CD4-positive, alpha-beta memory T cell (primary cell): ENCODE data around the gene VCP. TPM values are rescaled to one million over a fixed set of nuclear protein-coding genes. Genes with fewer than 3 reads are reported as not detected.

ENCODE experiments used
- CTCF ChIA-PET: fragments of 350-600 bp; sonication (Branson Sonifier 250); formaldehyde crosslinking; loops from one replicate; lab custom pipeline; 2021; ENCODE audit warnings: inconsistent platforms; ENCODE audit not compliant: partially characterized antibody; lab: Charles Lee
- POLR2A ChIA-PET: fragments of 350-600 bp; sonication (Branson Sonifier 250); formaldehyde crosslinking; loops from one replicate; lab custom pipeline; 2021; ENCODE audit not compliant: partially characterized antibody; lab: Charles Lee
- DNase-seq, 5 donors: peaks; one replicate each; pipeline versions ENCODE4 v3.0.0 to v3.0.0-alpha.2; 2020 to 2022; ENCODE audit warnings: mixed read lengths in 1 of 5
- H3K27ac ChIP-seq: one replicate; pipeline ENCODE4 v1.7.0; 2013; ENCODE audit warnings: low read depth, low read length
- H3K27me3 ChIP-seq: 2 replicates; pipeline ENCODE4 v1.7.0; 2013; ENCODE audit warnings: mild to moderate bottlenecking, low read length, moderate library complexity; ENCODE audit not compliant: insufficient read depth
- H3K36me3 ChIP-seq: 2 replicates; pipeline ENCODE4 v1.7.0; 2013; ENCODE audit warnings: mild to moderate bottlenecking, low read length, moderate library complexity; ENCODE audit not compliant: insufficient read depth
- H3K4me1 ChIP-seq: 2 replicates; pipeline ENCODE4 v1.7.0; 2013; ENCODE audit warnings: mild to moderate bottlenecking, low read length, moderate library complexity; ENCODE audit not compliant: insufficient read depth
- H3K4me3 ChIP-seq, 2 donors: one replicate each; pipeline ENCODE4 v1.7.0; 2013; ENCODE audit warnings: low read length in 2 of 2, mild to moderate bottlenecking in 1 of 2
- H3K9me3 ChIP-seq, 2 donors: one replicate each; pipeline ENCODE4 v1.7.0; 2013; ENCODE audit warnings: low read length in 2 of 2, control low read depth in 1 of 2; ENCODE audit not compliant: control insufficient read depth in 1 of 2
- H3K27ac Mint-ChIP-seq, 7 donors: one replicate each; pipeline ENCODE4 v1.8.0; 2020 to 2021; ENCODE audit warnings: mixed read lengths in 7 of 7, mild to moderate bottlenecking in 6 of 7, inconsistent platforms in 3 of 7, moderate library complexity in 3 of 7
- H3K27me3 Mint-ChIP-seq, 2 donors: one replicate each; pipeline ENCODE4 v1.8.0; 2020 to 2021; ENCODE audit warnings: mixed read lengths in 2 of 2
- H3K36me3 Mint-ChIP-seq, 2 donors: one replicate each; pipeline ENCODE4 v1.8.0; 2020 to 2021; ENCODE audit warnings: mixed read lengths in 2 of 2, inconsistent platforms in 1 of 2, mild to moderate bottlenecking in 1 of 2
- H3K4me1 Mint-ChIP-seq, 4 donors: one replicate each; pipeline ENCODE4 v1.8.0; 2020 to 2021; ENCODE audit warnings: mixed read lengths in 4 of 4, mild to moderate bottlenecking in 1 of 4
- H3K4me3 Mint-ChIP-seq, 8 donors: one replicate each; pipeline ENCODE4 v1.8.0; 2020 to 2021; ENCODE audit warnings: mixed read lengths in 8 of 8, mild to moderate bottlenecking in 7 of 8, moderate library complexity in 6 of 8, inconsistent platforms in 3 of 8
- H3K9me3 Mint-ChIP-seq, 8 donors: one replicate each; pipeline ENCODE4 v1.8.0; 2020 to 2021; ENCODE audit warnings: mixed read lengths in 8 of 8, mild to moderate bottlenecking in 5 of 8, inconsistent platforms in 3 of 8, moderate library complexity in 1 of 8
- intact Hi-C: fragments of 100-400 bp; cut with micrococcal nuclease; formaldehyde crosslinking; loops from one replicate; pipeline ENCODE4 v1.15.1; 2023
- polyA plus RNA-seq, 2 donors: library from polyadenylated mRNA; unstranded; fragments of 300-500 nt; fragmentation: Illumina TruSeq; gene quantifications; one replicate each; pipeline ENCODE4 v1.2.3, GENCODE V29; 2021
- total RNA-seq, 2 experiments: library from RNA; stranded (reverse); gene quantifications; one replicate each; pipeline ENCODE4 v1.2.3, GENCODE V29; 2021

VCP gene
- total and polyA plus RNA-seq, 4 experiments from 2014 or later, result 156 to 206 (median 176) TPM

GRCh38 chr9:35042891-35043545 lies 29.4 kb downstream of the VCP start:
- Mint-ChIP-seq H3K36me3 (peaks cover 15 to 25% of the 10 kb centered on the region in 2 donors), H3K27ac (peak overlapping the region in 1 of 7 donors; percentile 33), H3K27me3 (no peaks in the 10 kb centered on the region), H3K4me1 (peaks cover 0 to 6% (median 0%) of the 10 kb centered on the region in 4 donors), H3K9me3 (no peaks in the 10 kb centered on the region), H3K4me3 (no peak overlapping the region)
- H3K4me1 ChIP-seq, result no peaks in the 10 kb centered on the region
- H3K4me3 ChIP-seq, result no peak overlapping the region
- H3K27me3 ChIP-seq, result no peaks in the 10 kb centered on the region
- ChIA-PET CTCF (interaction anchor here (1.0 to 2.2 kb wide), 3 partner anchors 9 to 58 kb away, joined by 4 to 7 read pairs (median 6); no protein-coding TSS in a partner anchor), POLR2A (interaction anchor here (0.8 to 1.2 kb wide), 2 partner anchors 8 to 60 kb away, joined by 3 read pairs; partner anchors contain the start of gene STOML2)
- no peaks in the 10 kb centered on the region for H3K9me3 ChIP-seq
- DNase-seq, result no peak
- no peak overlapping the region for H3K27ac ChIP-seq
- intact Hi-C loops, result no loop called here
- H3K36me3 ChIP-seq, result peaks cover 10% of the 10 kb centered on the region

GRCh38 chr9:35042081-35042604 lies 30.3 kb downstream of the VCP start:
- H3K36me3 ChIP-seq, result peaks cover 10% of the 10 kb centered on the region
- no peaks in the 10 kb centered on the region for H3K27me3 ChIP-seq
- POLR2A ChIA-PET, result interaction anchor here (0.7 to 1.2 kb wide), 3 partner anchors 9 to 61 kb away, joined by 3 read pairs; partner anchors contain the start of genes STOML2 and VCP
- Mint-ChIP-seq H3K27ac (peak overlapping the region in 4 of 7 donors; percentile 15 to 39 (median 28)), H3K4me3 (no peak overlapping the region), H3K4me1 (peaks cover 0 to 6% (median 0%) of the 10 kb centered on the region in 4 donors), H3K9me3 (no peaks in the 10 kb centered on the region), H3K27me3 (no peaks in the 10 kb centered on the region), H3K36me3 (peaks cover 15 to 25% of the 10 kb centered on the region in 2 donors)
- no peaks in the 10 kb centered on the region for H3K9me3 ChIP-seq
- no peak overlapping the region for H3K27ac ChIP-seq
- CTCF ChIA-PET, result interaction anchor here (1.0 kb wide), 1 partner anchor 14 kb away, joined by 4 read pairs; no protein-coding TSS in a partner anchor
- H3K4me3 ChIP-seq, result no peak overlapping the region
- DNase-seq, result no peak
- intact Hi-C loops, result no loop called here
- no peaks in the 10 kb centered on the region for H3K4me1 ChIP-seq

GRCh38 chr9:35035851-35036701 lies 36.3 kb downstream of the VCP start:
- no peaks in the 10 kb centered on the region for H3K9me3 Mint-ChIP-seq
- peaks cover 6 to 8% (median 6%) of the 10 kb centered on the region in 4 donors for H3K4me1 Mint-ChIP-seq
- ChIA-PET POLR2A (interaction anchor here (1.0 kb wide), 1 partner anchor 16 kb away, joined by 3 read pairs; no protein-coding TSS in a partner anchor), CTCF (interaction anchor here (0.6 to 1.5 kb wide), 5 partner anchors 16 to 52 kb away, joined by 3 to 5 read pairs (median 3); no protein-coding TSS in a partner anchor)
- intact Hi-C loops, result no loop called here
- H3K4me3 ChIP-seq, result peak overlapping the region in 1 of 2 donors; percentile 32
- peak; percentile 25 to 57 (median 36) for DNase-seq
- H3K36me3 ChIP-seq, result no peaks in the 10 kb centered on the region
- H3K4me1 ChIP-seq, result peaks cover 6% of the 10 kb centered on the region
- no peaks in the 10 kb centered on the region for H3K27me3 Mint-ChIP-seq
- peak overlapping the region; percentile 57 to 83 (median 74) for H3K4me3 Mint-ChIP-seq
- H3K9me3 ChIP-seq, result no peaks in the 10 kb centered on the region
- peak overlapping the region; percentile 21 for H3K27ac ChIP-seq
- peak overlapping the region; percentile 13 to 91 (median 76) for H3K27ac Mint-ChIP-seq
- no peaks in the 10 kb centered on the region for H3K27me3 ChIP-seq
- peaks cover 5% of the 10 kb centered on the region in 2 donors for H3K36me3 Mint-ChIP-seq

- intact Hi-C loops, result no loop called here
- ChIA-PET CTCF (interaction anchor here (0.7 to 1.1 kb wide), 2 partner anchors 18 to 64 kb away, joined by 3 to 4 read pairs; partner anchors contain the start of gene PIGO), POLR2A (no interaction called here)
- Histone ChIP-seq H3K27ac (no peak overlapping the region), H3K4me3 (no peak overlapping the region), H3K4me1 (peaks cover 6% of the 10 kb centered on the region), H3K27me3 (no peaks in the 10 kb centered on the region), H3K36me3 (no peaks in the 10 kb centered on the region), H3K9me3 (no peaks in the 10 kb centered on the region)
- no peak for DNase-seq
- Mint-ChIP-seq H3K27me3 (no peaks in the 10 kb centered on the region), H3K27ac (no peak overlapping the region), H3K9me3 (no peaks in the 10 kb centered on the region), H3K36me3 (peaks cover 5 to 7% of the 10 kb centered on the region in 2 donors), H3K4me3 (no peak overlapping the region), H3K4me1 (peaks cover 1 to 10% (median 6%) of the 10 kb centered on the region in 4 donors)
Observed at GRCh38 chr9:35033101-35033500, 39.3 kb downstream of the VCP start.

- H3K9me3 ChIP-seq, result no peaks in the 10 kb centered on the region
- no peaks in the 10 kb centered on the region for H3K27me3 ChIP-seq
- Mint-ChIP-seq H3K36me3 (peaks cover 5 to 7% of the 10 kb centered on the region in 2 donors), H3K27me3 (no peaks in the 10 kb centered on the region), H3K4me3 (no peak overlapping the region), H3K27ac (peak overlapping the region in 1 of 7 donors; percentile 31), H3K9me3 (no peaks in the 10 kb centered on the region), H3K4me1 (peaks cover 0 to 10% (median 5%) of the 10 kb centered on the region in 4 donors)
- intact Hi-C loops, result no loop called here
- no peak for DNase-seq
- peaks cover 6% of the 10 kb centered on the region for H3K4me1 ChIP-seq
- ChIA-PET POLR2A (no interaction called here), CTCF (interaction anchor here (1.4 to 2.2 kb wide), 2 partner anchors 10 to 21 kb away, joined by 6 to 11 read pairs; no protein-coding TSS in a partner anchor)
- H3K36me3 ChIP-seq, result no peaks in the 10 kb centered on the region
- no peak overlapping the region for H3K4me3 ChIP-seq
- no peak overlapping the region for H3K27ac ChIP-seq
Observed at GRCh38 chr9:35029852-35030251, 42.6 kb downstream of the VCP start.

GRCh38 chr9:35029241-35029640 lies 43.2 kb downstream of the VCP start:
- CTCF ChIA-PET, result interaction anchor here (1.4 to 2.2 kb wide), 2 partner anchors 9 to 22 kb away, joined by 6 to 11 read pairs; no protein-coding TSS in a partner anchor
- intact Hi-C loops, result no loop called here
- Mint-ChIP-seq H3K36me3 (peaks cover 5 to 13% of the 10 kb centered on the region in 2 donors), H3K4me3 (no peak overlapping the region), H3K27me3 (no peaks in the 10 kb centered on the region), H3K27ac (peak overlapping the region in 1 of 7 donors; percentile 14), H3K4me1 (peaks cover 0 to 10% (median 5%) of the 10 kb centered on the region in 4 donors), H3K9me3 (no peaks in the 10 kb centered on the region)
- DNase-seq, result no peak
- POLR2A ChIA-PET, result no interaction called here
- no peaks in the 10 kb centered on the region for H3K27me3 ChIP-seq
- no peaks in the 10 kb centered on the region for H3K36me3 ChIP-seq
- H3K4me3 ChIP-seq, result no peak overlapping the region
- no peaks in the 10 kb centered on the region for H3K9me3 ChIP-seq
- no peak overlapping the region for H3K27ac ChIP-seq
- peaks cover 6% of the 10 kb centered on the region for H3K4me1 ChIP-seq
